Spleen (tissue), 7 donors: Measurements from ENCODE around the gene ACTR5.

ENCODE experiments used
- CTCF ChIP-seq, 11 experiments: fragments of 200-600 bp in 7 of 11; fragments of 450-650 bp in 4 of 11; sonication (generic) in 4 of 11; IDR thresholded peaks in 8 of 11; conservative IDR thresholded peaks in 3 of 11; 1 replicate in 7 of 11; 2 replicates in 4 of 11; pipeline versions ENCODE4 v1.4.0 to v1.8.0; 2016 to 2021; ENCODE audit warnings: antibody characterized with exemption in 11 of 11, inconsistent platforms in 4 of 11, mild to moderate bottlenecking in 1 of 11
- POLR2A ChIP-seq, 3 donors: fragments of 450-650 bp; IDR thresholded peaks; one replicate each; pipeline ENCODE4 v1.5.1; 2017; ENCODE audit warnings: antibody characterized with exemption in 3 of 3, mild to moderate bottlenecking in 1 of 3
- POLR2AphosphoS5 ChIP-seq, 3 donors: sonication (generic); formaldehyde crosslinking; IDR thresholded peaks; one replicate each; pipeline ENCODE4 v1.5.1; 2017; ENCODE audit warnings: antibody characterized with exemption in 3 of 3
- donor health status: DM: no; HTN: no; CAD: no; lungs with moderate emphysema.
- donor health status: DM: no; HTN: no; CAD: no.
- donor health status: DM: no; HTN: no; CAD: no.

DNA sequence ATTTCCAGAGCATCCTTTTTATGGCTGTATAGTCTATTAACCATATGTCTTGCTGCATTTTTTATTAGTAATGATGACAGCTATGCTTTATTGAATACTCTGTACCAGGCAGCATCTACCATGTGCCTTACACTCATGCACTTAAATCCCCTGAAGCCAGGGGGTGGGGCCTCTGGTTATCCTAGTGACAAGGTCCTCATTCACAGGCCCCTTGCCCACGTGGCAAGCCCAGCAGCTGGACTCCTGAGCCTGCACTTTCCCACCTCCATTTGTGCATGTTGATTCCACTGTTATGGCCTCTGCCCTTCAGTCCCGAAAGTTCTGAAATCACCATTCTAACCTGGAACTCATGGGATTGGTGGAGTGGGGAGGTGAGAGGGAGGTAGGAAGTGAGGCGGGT is 22.3 kb downstream of the ACTR5 start:
- no peak for TF ChIP-seq CTCF (IDR thresholded peaks at IDR 0.05 in 8 of 11, conservative IDR thresholded peaks at IDR 0.05 in 3 of 11)
- TF ChIP-seq POLR2A (IDR thresholded peaks at IDR 0.05): no peak
- no peak for TF ChIP-seq POLR2AphosphoS5 (IDR thresholded peaks at IDR 0.05)
